ENCODE results near the gene ZBBX.

- TF ChIP-seq BHLHE40 (IDR thresholded peaks at IDR 0.05; ENCODE audit: borderline replicate concordance in 1 of 2, low read depth in 2 of 2, low read length in 1 of 2) (no peak), KDM1A (IDR thresholded peaks at IDR 0.05; ENCODE audit: borderline replicate concordance) (no peak), NFIC (IDR thresholded peaks at IDR 0.05; ENCODE audit: low read depth, low read length) (no peak), REST (IDR thresholded peaks at IDR 0.05; ENCODE audit: low read depth, low read length) (no peak), ATF7 (IDR thresholded peaks at IDR 0.05; ENCODE audit: low read depth) (no peak), SPI1 (IDR thresholded peaks at IDR 0.05; ENCODE audit: borderline replicate concordance, insufficient read depth, low read depth, low read length) (no peak), NBN (IDR thresholded peaks at IDR 0.05) (no peak)
- TF ChIP-seq, protein P1, sequence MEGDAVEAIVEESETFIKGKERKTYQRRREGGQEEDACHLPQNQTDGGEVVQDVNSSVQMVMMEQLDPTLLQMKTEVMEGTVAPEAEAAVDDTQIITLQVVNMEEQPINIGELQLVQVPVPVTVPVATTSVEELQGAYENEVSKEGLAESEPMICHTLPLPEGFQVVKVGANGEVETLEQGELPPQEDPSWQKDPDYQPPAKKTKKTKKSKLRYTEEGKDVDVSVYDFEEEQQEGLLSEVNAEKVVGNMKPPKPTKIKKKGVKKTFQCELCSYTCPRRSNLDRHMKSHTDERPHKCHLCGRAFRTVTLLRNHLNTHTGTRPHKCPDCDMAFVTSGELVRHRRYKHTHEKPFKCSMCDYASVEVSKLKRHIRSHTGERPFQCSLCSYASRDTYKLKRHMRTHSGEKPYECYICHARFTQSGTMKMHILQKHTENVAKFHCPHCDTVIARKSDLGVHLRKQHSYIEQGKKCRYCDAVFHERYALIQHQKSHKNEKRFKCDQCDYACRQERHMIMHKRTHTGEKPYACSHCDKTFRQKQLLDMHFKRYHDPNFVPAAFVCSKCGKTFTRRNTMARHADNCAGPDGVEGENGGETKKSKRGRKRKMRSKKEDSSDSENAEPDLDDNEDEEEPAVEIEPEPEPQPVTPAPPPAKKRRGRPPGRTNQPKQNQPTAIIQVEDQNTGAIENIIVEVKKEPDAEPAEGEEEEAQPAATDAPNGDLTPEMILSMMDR (IDR thresholded peaks at IDR 0.05 in 2 of 3, conservative IDR thresholded peaks at IDR 0.05 in 1 of 3; ENCODE audit: control insufficient read depth in 2 of 3, extremely low read depth in 1 of 3, insufficient read depth in 1 of 3, low read depth in 3 of 3, low read length in 3 of 3): no peak
- TF ChIP-seq, protein P2, sequence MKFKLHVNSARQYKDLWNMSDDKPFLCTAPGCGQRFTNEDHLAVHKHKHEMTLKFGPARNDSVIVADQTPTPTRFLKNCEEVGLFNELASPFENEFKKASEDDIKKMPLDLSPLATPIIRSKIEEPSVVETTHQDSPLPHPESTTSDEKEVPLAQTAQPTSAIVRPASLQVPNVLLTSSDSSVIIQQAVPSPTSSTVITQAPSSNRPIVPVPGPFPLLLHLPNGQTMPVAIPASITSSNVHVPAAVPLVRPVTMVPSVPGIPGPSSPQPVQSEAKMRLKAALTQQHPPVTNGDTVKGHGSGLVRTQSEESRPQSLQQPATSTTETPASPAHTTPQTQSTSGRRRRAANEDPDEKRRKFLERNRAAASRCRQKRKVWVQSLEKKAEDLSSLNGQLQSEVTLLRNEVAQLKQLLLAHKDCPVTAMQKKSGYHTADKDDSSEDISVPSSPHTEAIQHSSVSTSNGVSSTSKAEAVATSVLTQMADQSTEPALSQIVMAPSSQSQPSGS (IDR thresholded peaks at IDR 0.05; ENCODE audit: low read length): no peak
- TF ChIP-seq, protein P3, sequence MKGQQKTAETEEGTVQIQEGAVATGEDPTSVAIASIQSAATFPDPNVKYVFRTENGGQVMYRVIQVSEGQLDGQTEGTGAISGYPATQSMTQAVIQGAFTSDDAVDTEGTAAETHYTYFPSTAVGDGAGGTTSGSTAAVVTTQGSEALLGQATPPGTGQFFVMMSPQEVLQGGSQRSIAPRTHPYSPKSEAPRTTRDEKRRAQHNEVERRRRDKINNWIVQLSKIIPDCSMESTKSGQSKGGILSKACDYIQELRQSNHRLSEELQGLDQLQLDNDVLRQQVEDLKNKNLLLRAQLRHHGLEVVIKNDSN (IDR thresholded peaks at IDR 0.05; ENCODE audit: borderline replicate concordance, extremely low read length, insufficient read depth, low read depth, low read length): no peak
Measured at GRCh38 chr3:167302678-167303077, 77.4 kb downstream of the ZBBX start.
